Liver (tissue), 3 donors: ENCODE results near the gene ACOT2.
"Not testable (repeated sequence)": the region's sequence is repeated elsewhere in the genome, so short reads cannot be mapped to it uniquely, and the experiment has no call there.

Source experiments
- CTCF ChIP-seq: fragments of 150-350 bp; IDR thresholded peaks from 2 replicates; pipeline ENCODE4 v1.5.1; 2017; ENCODE audit warnings: improper control_type of control experiment, low read depth, low read length; ENCODE audit not compliant: missing input control
- RAD21 ChIP-seq, 2 donors: IDR thresholded peaks; 2 replicates each; pipeline ENCODE4 v1.6.1; 2016; ENCODE audit warnings: antibody characterized with exemption in 2 of 2, mild to moderate bottlenecking in 2 of 2
- donor health status: healthy.
- donor health status: healthy.

DNA sequence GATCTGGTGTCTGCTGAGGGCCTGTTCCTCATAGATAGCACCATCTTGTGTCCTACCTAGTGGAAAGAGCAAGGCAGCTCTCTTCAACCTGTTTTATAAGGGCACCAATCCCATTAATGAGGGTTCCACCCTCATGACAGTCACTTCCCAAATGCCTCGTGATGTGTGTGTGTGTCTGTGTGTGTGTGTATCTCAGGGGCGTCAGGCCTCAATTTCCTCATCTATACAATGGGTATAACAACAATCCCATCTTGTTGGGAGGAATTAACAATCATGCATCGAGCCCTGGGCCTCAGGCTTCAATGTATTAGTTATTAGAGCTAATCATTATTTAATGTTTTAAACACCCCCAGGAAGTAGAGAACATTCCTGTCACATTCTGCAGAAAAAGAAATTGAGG, 19.9 kb upstream of the ACOT2 start:
- TF ChIP-seq CTCF; RAD21 (IDR thresholded peaks at IDR 0.05): not testable (repeated sequence)
